Caki2 (cell line): ENCODE results near the gene GRAP. TPM values are rescaled to one million over a fixed set of nuclear protein-coding genes. Genes with fewer than 3 reads are reported as not detected.
"Not testable (repeated sequence)": the region's sequence is repeated elsewhere in the genome, so short reads cannot be mapped to it uniquely, and the experiment has no call there.

Source experiments
- DNase-seq: peaks from one replicate; pipeline ENCODE4 v3.0.0-alpha.2; 2015; ENCODE audit warnings: low read depth
- in situ Hi-C: cut with HindIII; loops from 2 replicates; pipeline ENCODE4 v1.10.0; 2016; ENCODE audit warnings: low sequenced_read_pairs, low pct_unique_long_range_greater_than_20kb, mixed read lengths
- total RNA-seq: library from RNA; depleted of rRNA; stranded (reverse); fragments of >200 nt; shearing (Covaris generic); gene quantifications from 2 replicates; pipeline ENCODE4 v1.2.3, GENCODE V29; 2014; ENCODE audit warnings: low replicate concordance; rRNA removed

The GRAP gene
- total RNA-seq, result 4.3 TPM in 1 of 2 replicates, not detected in the other

DNA sequence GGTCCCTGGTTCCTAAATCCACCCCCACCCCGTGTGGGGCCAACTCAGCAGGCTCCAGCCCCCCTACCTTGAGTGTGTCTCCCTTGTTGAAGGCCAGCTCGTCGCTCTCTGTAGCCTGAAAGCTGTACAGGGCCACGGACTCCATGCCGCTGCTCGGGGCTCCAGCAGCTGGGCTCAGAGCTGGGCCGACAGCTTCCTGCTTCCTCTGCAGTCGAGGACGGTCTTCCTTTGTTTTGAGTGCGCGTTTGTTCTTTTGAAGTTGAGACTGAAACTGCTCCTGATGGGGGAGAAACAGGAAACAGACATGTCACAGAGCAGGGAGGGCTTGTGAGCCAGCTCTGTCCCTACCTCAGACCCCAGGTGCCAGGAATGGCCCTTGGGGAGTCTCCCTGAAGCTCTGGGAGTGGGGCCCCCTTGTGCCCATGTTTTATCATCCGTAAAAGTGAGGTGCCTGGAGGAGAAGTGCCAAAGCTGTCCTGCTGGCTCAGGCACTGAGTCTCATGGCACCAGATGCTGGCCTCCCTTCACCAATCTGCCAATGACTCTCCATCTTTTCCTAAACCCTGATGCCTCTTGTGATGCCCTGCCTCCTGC lies at the start of gene GRAP:
GRAP (minus strand) TSS at position 176 of the 594 bp plus-strand sequence; CDS start at position 145, 31 bp downstream.
- DNase-seq, in situ Hi-C loops: not testable (repeated sequence)

DNA sequence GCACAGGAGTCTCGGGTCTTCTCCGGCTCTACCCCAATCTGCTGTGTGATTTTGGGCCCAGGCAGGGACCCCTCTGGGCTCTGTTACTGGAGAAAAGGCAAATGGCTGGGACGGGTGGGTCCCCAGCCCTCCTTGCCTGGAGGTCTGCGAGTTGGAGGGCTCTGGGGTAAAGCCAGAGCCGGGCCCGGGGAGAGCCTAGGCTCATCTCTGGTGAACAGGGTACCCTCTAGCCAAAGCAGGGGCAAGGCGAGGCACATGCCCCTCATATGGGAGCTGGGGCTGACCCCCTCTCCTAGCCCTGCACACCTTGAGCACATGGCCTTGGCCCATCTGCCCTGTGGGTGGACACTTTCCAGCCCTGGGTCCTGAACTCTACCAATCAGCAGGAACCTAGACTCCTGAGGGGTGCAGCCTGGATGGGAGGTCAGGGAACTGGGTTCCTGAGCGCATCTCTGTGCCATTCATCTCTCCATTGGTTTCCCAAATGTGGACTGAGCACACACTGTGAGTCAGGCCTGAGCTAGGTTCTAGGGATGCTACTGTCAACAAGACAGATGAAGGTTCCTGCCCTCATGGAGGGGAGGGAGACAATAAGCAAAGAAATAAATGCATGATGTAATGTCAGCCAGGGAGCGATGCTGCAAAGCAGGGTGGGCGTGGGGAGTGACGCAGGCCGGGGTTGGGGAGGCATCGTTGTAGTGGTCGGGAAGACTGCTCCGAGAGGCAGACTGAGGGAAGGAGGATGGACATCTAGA lies 47.1 kb upstream of the GRAP start:
- in situ Hi-C loops, DNase-seq: not testable (repeated sequence)

DNA sequence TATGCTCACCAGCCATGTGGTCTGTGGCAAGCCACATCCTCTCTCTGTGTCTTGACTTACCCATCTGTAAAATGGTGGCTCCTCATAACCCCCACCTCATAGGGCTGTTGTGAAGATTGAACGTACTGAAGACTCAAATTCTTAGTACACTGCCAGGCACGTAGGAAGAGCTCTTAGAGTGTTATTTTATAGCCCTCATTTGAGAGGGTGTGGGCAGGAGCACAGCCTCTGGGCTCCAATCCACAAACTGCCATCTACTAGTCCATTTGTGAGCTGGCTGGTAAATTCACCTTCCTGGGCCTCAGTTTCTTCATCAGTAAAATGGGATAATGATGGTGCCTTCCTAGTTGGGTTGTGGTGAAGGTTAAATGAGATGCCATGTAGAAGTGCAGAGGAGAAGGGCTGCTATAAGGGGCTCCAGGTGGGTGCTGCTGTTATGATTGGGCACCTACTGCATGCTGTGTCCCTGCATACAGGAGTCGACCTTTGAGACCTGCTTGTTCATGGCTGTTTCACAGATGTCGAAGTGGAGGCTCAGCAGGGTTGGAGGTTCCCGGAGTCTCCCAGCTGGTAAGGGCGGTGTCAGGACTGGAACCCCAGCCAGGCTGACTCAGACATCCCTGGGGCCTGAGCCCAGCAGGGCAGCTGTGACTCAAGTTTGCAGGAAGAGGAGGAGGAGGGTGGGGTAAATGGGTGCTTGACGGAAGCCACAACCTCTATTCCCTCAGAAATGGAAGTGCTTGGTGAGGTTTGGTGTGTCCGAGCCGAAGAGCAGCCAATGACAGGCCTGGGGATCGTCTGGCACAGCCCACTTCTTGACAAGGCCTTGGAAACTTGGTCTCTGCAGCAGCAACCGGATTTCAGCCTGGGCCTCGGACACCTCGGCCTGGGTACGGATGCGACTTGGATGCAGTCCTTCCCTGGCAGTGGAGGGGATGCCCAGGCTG lies 46.3 kb upstream of the GRAP start:
- in situ Hi-C loops, result not testable (repeated sequence)
- peak; percentile 37 for DNase-seq

DNA sequence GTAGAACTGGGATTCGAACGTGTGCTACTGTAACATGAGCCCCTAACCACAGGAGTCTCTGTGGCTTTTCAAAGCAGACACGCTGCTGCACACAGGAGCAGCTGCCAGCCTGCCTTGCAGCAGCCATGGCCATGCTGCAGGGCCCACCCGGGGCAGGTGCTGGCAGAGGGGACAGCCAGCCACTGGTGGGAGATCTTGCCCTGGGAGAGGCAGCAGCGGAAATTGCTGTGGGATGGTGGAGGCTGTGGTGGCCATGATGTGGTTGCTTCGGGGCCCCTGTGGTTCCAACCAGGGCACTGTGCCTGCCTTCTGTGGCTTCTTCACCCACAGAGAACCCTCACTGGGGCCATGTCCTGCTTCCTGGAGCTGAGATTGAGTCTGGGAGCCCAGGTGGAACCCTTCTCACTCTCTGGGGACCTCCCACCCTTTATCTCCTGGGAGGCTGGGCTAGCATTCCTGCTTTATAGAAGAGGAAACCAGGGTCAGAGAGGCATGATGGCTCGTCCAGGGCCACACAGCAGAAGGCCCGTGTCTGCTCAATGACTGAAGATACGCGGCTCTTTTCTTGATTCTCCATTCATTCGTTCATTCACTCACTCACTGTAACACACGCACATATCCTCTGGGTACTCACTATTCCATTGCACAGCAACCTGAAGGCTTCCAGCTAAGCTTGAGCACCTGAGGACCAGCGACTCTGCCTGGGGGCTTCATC lies 43.5 kb upstream of the GRAP start:
- in situ Hi-C loops, DNase-seq: not testable (repeated sequence)

DNA sequence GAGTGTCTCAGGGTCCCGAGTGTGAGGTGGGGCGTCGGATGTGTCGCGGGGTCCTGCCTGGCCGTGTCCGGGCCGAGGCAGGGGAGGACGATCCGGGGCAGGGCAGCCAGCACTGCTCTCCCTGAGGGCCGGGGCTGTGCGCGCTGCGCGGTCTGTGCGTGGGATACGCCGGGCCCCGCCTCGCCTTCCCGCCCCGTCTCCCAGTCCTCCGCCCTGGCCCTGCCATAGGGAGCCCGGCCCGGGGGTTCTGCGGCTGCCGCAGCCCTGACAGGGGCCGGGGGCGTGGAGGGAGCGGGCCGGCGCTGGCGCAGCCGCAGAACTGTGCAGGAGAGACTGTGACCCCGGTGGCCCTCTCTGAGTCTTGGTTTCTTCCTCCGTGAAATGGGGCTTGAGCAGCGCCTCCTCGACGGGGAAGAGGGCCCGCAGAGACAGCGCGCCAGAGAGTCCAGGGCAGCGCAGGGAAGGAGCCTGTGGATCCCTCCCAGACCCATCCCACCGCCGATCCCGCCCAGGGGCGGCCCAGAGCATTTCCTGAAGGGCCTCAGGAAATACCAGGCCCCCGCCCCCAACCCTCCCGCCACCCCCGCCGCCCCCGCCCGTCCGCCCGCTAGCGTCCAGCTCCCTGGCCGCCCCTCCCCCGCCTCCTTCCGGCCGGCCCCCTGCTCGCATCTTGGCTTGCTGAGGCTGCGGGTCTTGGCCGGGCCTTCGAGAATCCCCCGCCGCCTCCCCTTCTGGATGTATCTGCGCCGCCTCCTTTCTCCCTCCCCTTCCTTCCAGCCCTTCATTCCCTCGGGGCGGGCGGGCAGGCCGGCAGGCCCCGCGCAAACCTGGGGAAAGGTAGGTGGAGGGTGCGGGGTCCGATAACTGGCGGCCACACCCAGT lies 42.3 kb upstream of the GRAP start:
- DNase-seq, result not testable (repeated sequence)

DNA sequence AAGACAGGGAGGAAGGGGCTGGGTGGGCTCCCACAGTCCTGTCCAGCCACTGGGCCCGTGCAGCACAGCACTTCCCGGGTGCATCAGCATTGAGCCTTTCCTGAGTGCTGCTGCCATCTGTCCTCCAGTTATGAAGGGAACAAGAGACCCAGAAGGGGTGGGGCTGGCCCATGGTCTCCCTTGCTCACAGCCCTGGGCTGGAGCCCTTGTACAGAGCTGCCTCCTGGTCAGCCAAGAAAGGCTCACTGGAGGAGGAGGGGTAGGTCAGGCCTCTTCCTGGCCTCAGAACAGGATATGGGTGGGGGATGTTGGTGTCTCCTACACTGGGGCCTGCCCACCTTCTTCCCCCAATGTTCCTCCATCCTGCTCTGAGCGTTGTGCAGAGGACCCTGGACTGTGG lies 30.6 kb upstream of the GRAP start:
- in situ Hi-C loops, result not testable (repeated sequence)

More for the DNA sequence above, 42.3 kb upstream of the GRAP start:
- in situ Hi-C loops, result not testable (repeated sequence)

DNA sequence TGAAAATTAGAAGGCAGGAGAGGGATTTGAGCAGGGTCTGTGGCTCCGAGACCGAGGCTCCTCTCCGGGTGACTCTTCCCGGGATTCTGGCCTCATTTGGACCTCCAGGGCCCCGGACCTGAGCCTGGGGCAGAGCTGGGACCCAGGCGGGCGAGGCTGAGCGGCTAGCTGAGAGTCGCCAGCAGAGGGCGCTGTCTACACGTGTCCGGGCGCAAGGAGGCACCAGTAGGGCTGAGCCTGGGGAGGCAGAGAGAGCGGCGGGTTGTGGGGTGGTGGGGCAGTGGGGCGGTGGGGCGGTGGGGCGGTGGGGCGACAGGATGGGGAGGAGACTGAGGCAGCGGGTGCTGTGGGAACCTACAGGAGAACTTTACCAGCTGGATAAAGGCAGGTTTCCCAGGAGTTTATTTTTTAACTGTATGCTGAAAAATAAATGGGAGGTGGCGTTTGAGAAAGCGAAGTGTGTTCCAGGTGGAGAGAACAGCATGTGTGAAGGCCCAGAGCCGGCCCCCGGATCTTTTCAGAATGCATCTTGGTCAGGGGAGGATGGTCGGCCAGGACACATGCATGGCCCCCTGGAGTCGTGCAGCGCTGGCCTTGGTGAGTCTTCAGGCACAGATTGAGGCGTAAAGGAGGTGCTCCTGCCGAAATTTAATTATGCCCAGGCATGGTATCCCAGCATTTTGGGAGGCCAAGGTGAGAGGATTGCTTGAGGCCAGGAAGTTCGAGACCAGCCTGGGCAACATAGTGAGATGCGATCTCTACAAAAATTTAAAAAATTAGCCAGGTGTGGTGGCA lies 29.8 kb upstream of the GRAP start:
- DNase-seq, in situ Hi-C loops: not testable (repeated sequence)

More for the DNA sequence above, 30.6 kb upstream of the GRAP start:
- not testable (repeated sequence) for DNase-seq

DNA sequence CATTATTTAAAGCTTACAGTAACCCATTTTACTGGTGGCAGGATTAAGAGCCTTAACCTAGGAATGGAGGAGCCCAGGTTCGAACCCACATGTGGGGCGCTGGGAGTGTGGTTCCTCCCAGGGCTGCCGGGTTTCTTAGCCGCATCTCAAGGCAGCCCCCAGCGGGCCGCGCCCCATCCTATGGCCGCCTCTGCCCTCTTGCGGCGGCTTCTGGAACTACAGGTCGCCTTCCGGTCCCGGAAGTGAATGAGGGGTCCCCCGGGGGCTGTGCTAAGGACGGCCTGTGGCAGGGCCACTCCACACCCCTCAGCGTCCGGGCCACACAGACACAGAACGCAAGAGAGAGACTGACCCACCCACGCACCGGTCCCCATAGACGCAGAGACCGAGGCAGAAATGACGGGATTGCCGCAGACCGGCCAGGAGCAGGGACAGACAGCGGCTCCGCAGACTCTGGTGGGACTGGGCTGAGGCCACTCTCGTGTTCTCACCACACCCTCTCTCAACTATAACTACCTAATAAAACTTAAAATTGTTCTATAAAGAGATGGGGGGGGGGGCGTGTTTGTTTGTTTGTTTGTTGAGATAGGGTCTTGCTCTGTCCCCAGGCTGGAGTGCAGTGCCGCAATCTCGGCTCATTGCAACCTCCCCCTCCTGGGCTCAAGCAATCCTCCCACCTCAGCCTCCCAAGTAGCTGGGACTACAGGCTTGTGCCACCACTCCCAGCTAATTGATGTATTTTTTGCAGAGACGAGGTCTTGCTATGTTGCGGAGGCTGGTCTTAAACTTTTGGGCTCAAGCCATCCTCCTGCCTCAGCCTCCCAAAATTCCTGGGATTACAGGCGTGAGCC lies 23.8 kb upstream of the GRAP start:
- DNase-seq, in situ Hi-C loops: not testable (repeated sequence)

DNA sequence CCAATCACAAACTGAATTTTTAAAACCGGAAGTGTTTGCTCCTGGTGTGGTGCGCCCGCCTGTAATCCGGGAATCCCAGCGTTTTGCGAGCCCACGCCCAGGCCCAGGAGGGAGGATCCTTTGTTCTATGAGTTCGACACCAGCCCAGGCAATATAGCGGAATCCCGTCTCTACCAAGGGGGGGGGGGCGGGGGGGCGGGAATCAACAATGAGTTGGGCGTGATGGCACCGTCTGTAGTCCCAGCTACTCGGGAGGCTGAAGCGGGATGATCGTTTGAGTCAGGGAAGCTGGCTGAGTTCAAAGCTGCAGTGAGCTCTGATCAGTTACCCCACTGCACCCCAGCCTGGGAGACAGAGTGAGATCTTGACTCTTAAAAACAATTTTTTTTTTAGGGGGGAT lies 17.6 kb upstream of the GRAP start:
- in situ Hi-C loops, result not testable (repeated sequence)

DNA sequence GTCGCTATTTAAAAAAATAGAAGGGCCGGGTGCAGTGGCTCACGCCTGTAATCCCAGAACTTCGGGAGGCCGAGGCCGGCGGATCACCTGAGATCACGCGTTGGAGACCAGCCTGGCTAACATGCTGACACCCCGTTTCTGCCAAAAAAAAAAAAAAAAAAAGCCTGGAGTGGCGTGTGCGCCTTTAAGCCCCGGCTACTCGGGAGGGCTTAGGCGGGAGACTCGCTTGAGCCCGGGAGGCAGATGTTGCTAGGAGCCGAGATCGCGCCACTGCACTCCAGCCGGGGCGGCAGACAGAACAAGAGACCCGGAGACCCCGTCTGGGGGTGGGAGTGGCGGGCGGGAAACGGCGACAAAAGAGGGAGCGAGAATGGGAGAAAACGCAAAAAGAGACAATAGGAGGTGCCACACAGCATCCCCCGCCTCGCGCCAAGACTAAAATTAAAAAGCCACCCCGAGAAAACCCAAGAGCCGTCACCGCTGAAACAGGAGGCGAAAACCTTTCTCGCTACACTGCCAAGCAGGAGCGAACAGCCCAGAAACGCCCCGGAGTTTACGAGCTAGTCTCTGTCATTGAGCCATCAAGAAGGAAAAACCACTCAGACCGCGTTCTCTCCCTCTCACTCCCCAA lies 16.7 kb upstream of the GRAP start:
- DNase-seq, in situ Hi-C loops: not testable (repeated sequence)

More for the DNA sequence above, 17.6 kb upstream of the GRAP start:
- DNase-seq, result not testable (repeated sequence)

DNA sequence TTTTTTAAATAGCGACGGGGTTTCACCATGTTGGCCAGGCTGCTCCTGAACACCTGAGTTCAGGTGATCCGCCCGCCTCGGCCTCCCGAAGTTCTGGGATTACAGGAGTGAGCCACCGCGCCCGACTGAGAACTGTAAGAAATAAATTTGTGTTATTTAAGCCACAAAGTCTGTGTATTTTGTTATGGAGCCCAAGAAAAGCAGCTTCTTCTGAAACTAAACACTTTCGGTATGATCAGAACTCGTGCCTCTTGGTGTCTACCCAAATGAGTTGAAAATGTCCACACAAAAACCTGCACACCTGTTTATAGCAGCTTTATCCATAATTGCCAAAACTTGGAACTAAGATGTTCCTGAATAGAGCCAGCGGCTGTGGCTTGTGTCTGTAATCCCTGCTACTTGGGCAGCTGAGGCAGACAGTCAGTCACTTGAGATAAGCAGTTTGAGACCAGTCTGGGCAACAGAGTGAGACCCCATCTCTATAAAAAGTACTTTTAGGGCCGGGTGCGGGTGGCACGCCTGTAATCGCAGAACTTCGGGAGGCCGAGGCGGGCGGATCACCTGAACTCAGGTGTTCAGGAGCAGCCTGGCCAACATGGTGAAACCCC lies 16.1 kb upstream of the GRAP start:
- DNase-seq, in situ Hi-C loops: not testable (repeated sequence)

DNA sequence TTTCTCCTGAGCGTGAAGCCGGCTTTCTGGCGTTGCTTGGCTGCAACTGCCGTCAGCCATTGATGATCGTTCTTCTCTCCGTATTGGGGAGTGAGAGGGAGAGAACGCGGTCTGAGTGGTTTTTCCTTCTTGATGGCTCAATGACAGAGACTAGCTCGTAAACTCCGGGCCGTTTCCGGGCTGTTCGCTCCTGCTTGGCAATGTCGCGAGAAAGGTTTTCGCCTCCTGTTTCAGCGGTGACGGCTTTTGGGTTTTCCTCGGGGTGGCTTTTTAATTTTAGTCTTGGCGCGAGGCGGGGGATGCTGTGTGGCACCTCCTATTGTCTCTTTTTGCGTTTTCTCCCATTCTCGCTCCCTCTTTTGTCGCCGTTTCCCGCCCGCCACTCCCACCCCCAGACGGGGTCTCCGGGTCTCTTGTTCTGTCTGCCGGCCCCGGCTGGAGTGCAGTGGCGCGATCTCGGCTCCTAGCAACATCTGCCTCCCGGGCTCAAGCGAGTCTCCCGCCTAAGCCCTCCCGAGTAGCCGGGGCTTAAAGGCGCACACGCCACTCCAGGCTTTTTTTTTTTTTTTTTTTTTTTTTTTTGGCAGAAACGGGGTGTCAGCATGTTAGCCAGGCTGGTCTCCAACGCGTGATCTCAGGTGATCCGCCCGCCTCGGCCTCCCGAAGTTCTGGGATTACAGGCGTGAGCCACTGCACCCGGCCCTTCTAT lies 15.4 kb upstream of the GRAP start:
- DNase-seq, in situ Hi-C loops: not testable (repeated sequence)

DNA sequence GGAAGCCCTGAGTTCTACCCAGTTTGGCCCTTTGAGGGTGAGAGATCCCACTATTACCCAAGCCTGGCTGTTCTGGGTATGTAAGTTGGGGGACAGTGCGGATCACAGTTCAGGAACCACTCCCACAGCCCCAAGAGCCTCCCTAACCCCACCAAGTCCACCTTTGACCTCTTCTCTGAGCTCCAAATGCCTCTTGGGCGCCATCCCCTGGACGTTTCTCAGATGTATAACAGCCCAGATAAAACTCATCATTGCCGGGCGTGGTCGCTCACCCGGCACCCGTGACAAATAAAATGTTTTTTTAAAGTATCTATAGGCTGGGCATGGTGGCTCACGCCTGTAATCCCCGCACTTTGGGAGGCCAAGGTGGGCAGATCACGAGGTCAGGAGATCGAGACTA lies 8.7 kb upstream of the GRAP start:
- DNase-seq, in situ Hi-C loops: not testable (repeated sequence)

DNA sequence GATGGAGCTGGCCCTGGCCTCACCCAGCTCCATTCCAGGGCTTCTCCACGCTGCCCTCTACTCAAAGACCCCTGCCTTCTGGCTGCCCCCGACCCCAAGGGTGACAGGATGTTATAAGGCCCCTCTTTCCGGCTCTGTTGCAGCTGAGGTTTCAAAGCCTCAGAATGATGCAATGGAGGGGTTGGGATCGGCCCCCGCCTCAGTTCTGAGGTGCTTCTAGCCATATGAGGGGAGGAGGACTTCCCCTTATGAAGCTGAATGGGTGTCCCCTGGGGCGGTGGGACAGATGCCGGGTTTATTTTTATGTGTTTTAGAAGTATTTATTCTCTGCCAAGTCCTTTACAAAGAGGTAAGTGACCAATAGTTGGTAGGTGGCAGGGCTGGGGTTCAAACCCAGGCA lies 2.1 kb upstream of the GRAP start:
- DNase-seq, in situ Hi-C loops: not testable (repeated sequence)
